MG63 (cell line): ENCODE results near the gene BTBD3. TPM values are rescaled to one million over a fixed set of nuclear protein-coding genes. Genes with fewer than 3 reads are reported as not detected.

Experiments
- DNase-seq: peaks from one replicate; pipeline ENCODE4 v3.0.0-alpha.2; 2020
- H3K27me3 ChIP-seq: fragments of 250-450 bp; sonication (Bioruptor Pico); 2 replicates; pipeline ENCODE4 v1.5.1; 2020; ENCODE audit warnings: mild to moderate bottlenecking, moderate library complexity
- H3K36me3 ChIP-seq: fragments of 250-450 bp; sonication (Bioruptor Pico); 2 replicates; pipeline ENCODE4 v1.5.1; 2020; ENCODE audit warnings: mild to moderate bottlenecking, moderate library complexity
- H3K4me3 ChIP-seq: fragments of 250-450 bp; sonication (Bioruptor Pico); 2 replicates; pipeline ENCODE4 v1.5.1; 2020; ENCODE audit warnings: mild to moderate bottlenecking, moderate library complexity
- H3K9me3 ChIP-seq: fragments of 250-450 bp; sonication (Bioruptor Pico); 2 replicates; pipeline ENCODE4 v1.5.1; 2020; ENCODE audit warnings: mild to moderate bottlenecking, moderate library complexity
- total RNA-seq: library from RNA; depleted of rRNA; stranded (reverse); fragments of >200 nt; shearing (Covaris generic); gene quantifications from 2 replicates; pipeline ENCODE4 v1.2.3, GENCODE V29; 2014; ENCODE audit warnings: low replicate concordance; rRNA removed

BTBD3 gene
- 26.8 and 31.4 TPM in 2 replicates for total RNA-seq

- Histone ChIP-seq H3K4me3 (no peak within 1 kb of the TSS), H3K9me3 (no peaks in the 10 kb centered on the region), H3K36me3 (peaks cover 16% of the 10 kb centered on the region), H3K27me3 (no peaks in the 10 kb centered on the region)
- DNase-seq, result no peak
Observed at GRCh38 chr20:11917663-11918062, at the start of gene BTBD3. Gene BTBD3 (plus strand): TSS chr20:11917893. CDS start chr20:11918276, 383 bp downstream.

- H3K27me3 ChIP-seq, result no peaks in the 10 kb centered on the region
- H3K9me3 ChIP-seq, result no peaks in the 10 kb centered on the region
- DNase-seq, result no peak
- no peak overlapping the region for H3K4me3 ChIP-seq
- no peaks in the 10 kb centered on the region for H3K36me3 ChIP-seq
Observed at GRCh38 chr20:11869641-11870040, 48.1 kb upstream of the BTBD3 start.

- Histone ChIP-seq H3K27me3 (no peaks in the 10 kb centered on the region), H3K36me3 (no peaks in the 10 kb centered on the region), H3K9me3 (no peaks in the 10 kb centered on the region), H3K4me3 (no peak overlapping the region)
- no peak for DNase-seq
Observed at GRCh38 chr20:11870411-11870810, 47.3 kb upstream of the BTBD3 start.

GRCh38 chr20:11876555-11876954, 41.1 kb upstream of the BTBD3 start:
- no peaks in the 10 kb centered on the region for H3K9me3 ChIP-seq
- no peaks in the 10 kb centered on the region for H3K27me3 ChIP-seq
- no peak for DNase-seq
- H3K36me3 ChIP-seq, result no peaks in the 10 kb centered on the region
- no peak overlapping the region for H3K4me3 ChIP-seq

GRCh38 chr20:11880680-11881079, 37.0 kb upstream of the BTBD3 start:
- no peak for DNase-seq
- Histone ChIP-seq H3K36me3 (no peaks in the 10 kb centered on the region), H3K27me3 (no peaks in the 10 kb centered on the region), H3K9me3 (no peaks in the 10 kb centered on the region), H3K4me3 (no peak overlapping the region)

- Histone ChIP-seq H3K4me3 (no peak overlapping the region), H3K27me3 (no peaks in the 10 kb centered on the region), H3K36me3 (no peaks in the 10 kb centered on the region), H3K9me3 (no peaks in the 10 kb centered on the region)
- DNase-seq, result no peak
Observed at GRCh38 chr20:11881449-11881848, 36.2 kb upstream of the BTBD3 start.

- Histone ChIP-seq H3K4me3 (no peak overlapping the region), H3K9me3 (no peaks in the 10 kb centered on the region), H3K27me3 (no peaks in the 10 kb centered on the region), H3K36me3 (no peaks in the 10 kb centered on the region)
- no peak for DNase-seq
Observed at GRCh38 chr20:11882651-11883050, 35.0 kb upstream of the BTBD3 start.

GRCh38 chr20:11888648-11889047, 29.0 kb upstream of the BTBD3 start:
- H3K36me3 ChIP-seq, result no peaks in the 10 kb centered on the region
- no peaks in the 10 kb centered on the region for H3K9me3 ChIP-seq
- DNase-seq, result no peak
- no peaks in the 10 kb centered on the region for H3K27me3 ChIP-seq
- H3K4me3 ChIP-seq, result no peak overlapping the region

- no peaks in the 10 kb centered on the region; the same call in 1 of the 2 replicates for H3K9me3 ChIP-seq
- peak overlapping the region; percentile 74 for H3K4me3 ChIP-seq
- no peaks in the 10 kb centered on the region for H3K27me3 ChIP-seq
- DNase-seq, result peak; percentile 94
- H3K36me3 ChIP-seq, result no peaks in the 10 kb centered on the region; the same call in 1 of the 2 replicates
Observed at GRCh38 chr20:11890331-11891076, 27.2 kb upstream of the BTBD3 start.

GRCh38 chr20:11891077-11891775, 26.5 kb upstream of the BTBD3 start:
- Histone ChIP-seq H3K36me3 (peaks cover under 1% of the 10 kb centered on the region), H3K4me3 (peak overlapping the region; percentile 74), H3K9me3 (no peaks in the 10 kb centered on the region; the same call in 1 of the 2 replicates), H3K27me3 (no peaks in the 10 kb centered on the region)
- peak; percentile 73 for DNase-seq

- H3K4me3 ChIP-seq, result peak overlapping the region; percentile 74
- peaks cover 2% of the 10 kb centered on the region for H3K36me3 ChIP-seq
- no peaks in the 10 kb centered on the region for H3K27me3 ChIP-seq
- peak; percentile 72 for DNase-seq
- H3K9me3 ChIP-seq, result no peaks in the 10 kb centered on the region; the same call in 1 of the 2 replicates
Observed at GRCh38 chr20:11891776-11892545, 25.7 kb upstream of the BTBD3 start.

GRCh38 chr20:11894062-11894461, 23.6 kb upstream of the BTBD3 start:
- H3K9me3 ChIP-seq, result no peaks in the 10 kb centered on the region; the same call in 1 of the 2 replicates
- no peak for DNase-seq

GRCh38 chr20:11895861-11896387, 21.8 kb upstream of the BTBD3 start:
- H3K4me3 ChIP-seq, result no peak overlapping the region
- H3K9me3 ChIP-seq, result no peaks in the 10 kb centered on the region; the same call in 1 of the 2 replicates
- H3K36me3 ChIP-seq, result peaks cover 11% of the 10 kb centered on the region
- no peak for DNase-seq
- H3K27me3 ChIP-seq, result no peaks in the 10 kb centered on the region

More at GRCh38 chr20:11894062-11894461, 23.6 kb upstream of the BTBD3 start:
- Histone ChIP-seq H3K36me3 (peaks cover 2% of the 10 kb centered on the region), H3K4me3 (no peak overlapping the region), H3K27me3 (no peaks in the 10 kb centered on the region)

GRCh38 chr20:11901127-11901526, 16.6 kb upstream of the BTBD3 start:
- Histone ChIP-seq H3K4me3 (no peak overlapping the region), H3K9me3 (no peaks in the 10 kb centered on the region), H3K27me3 (no peaks in the 10 kb centered on the region), H3K36me3 (peaks cover 23% of the 10 kb centered on the region)
- no peak for DNase-seq

- no peak overlapping the region for H3K4me3 ChIP-seq
- DNase-seq, result no peak
- no peaks in the 10 kb centered on the region for H3K9me3 ChIP-seq
- no peaks in the 10 kb centered on the region for H3K27me3 ChIP-seq
- peaks cover 21% of the 10 kb centered on the region for H3K36me3 ChIP-seq
Observed at GRCh38 chr20:11902285-11902697, 15.4 kb upstream of the BTBD3 start.

GRCh38 chr20:11905460-11906179, 12.1 kb upstream of the BTBD3 start:
- no peak for DNase-seq
- Histone ChIP-seq H3K9me3 (no peaks in the 10 kb centered on the region), H3K4me3 (no peak overlapping the region), H3K36me3 (peaks cover 14% of the 10 kb centered on the region; the same call in 1 of the 2 replicates), H3K27me3 (no peaks in the 10 kb centered on the region)
